ENCODE measurements around the gene RBM20. TPM values are rescaled to one million over a fixed set of nuclear protein-coding genes. Genes with fewer than 3 reads are reported as not detected.

Gene RBM20
- total RNA-seq, 1 experiment from 2014 or later, result 0.17 TPM

- Histone ChIP-seq H4K8ac (replicated peaks; ENCODE audit: insufficient read length, low read depth, low read length) (no peak overlapping the region), H3K18ac (ENCODE audit: insufficient read length, low read depth, low read length) (no peak overlapping the region), H4K91ac (ENCODE audit: insufficient read length, low read depth, low read length) (no peak overlapping the region), H2BK120ac (ENCODE audit: low read depth, low read length, poor library complexity, severe bottlenecking) (no peak overlapping the region), H3K9ac (ENCODE audit: extremely low read depth, insufficient read length, low read length) (no peak overlapping the region), H3K27ac (ENCODE audit: insufficient read length, low read depth, low read length) (no peak overlapping the region), H2AK5ac (ENCODE audit: insufficient read length, low read length) (no peak overlapping the region), H3K23ac (ENCODE audit: insufficient read length, low read depth, low read length) (no peak overlapping the region), H3K79me1 (ENCODE audit: insufficient read depth, low read depth, low read length, poor library complexity, severe bottlenecking) (no peaks in the 10 kb centered on the region), H2BK15ac (ENCODE audit: low read depth, low read length) (no peak overlapping the region), H3K9me3 (ENCODE audit: control insufficient read depth, low read depth, low read length) (no peaks in the 10 kb centered on the region), H2BK20ac (ENCODE audit: low read depth, low read length, poor library complexity, severe bottlenecking) (no peak overlapping the region), H2BK12ac (ENCODE audit: insufficient read length, low read depth, low read length) (no peak overlapping the region), H2AFZ (ENCODE audit: low read length) (no peak overlapping the region), H3K4ac (ENCODE audit: low read depth, low read length) (no peak overlapping the region), H4K5ac (ENCODE audit: insufficient read length, low read depth, low read length) (no peak overlapping the region), H3K56ac (ENCODE audit: insufficient read length, low read depth, low read length) (no peak overlapping the region), H3K14ac (ENCODE audit: insufficient read depth, low read length) (no peak overlapping the region), H3K4me1 (ENCODE audit: insufficient read depth, low read length) (peaks cover 2% of the 10 kb centered on the region; the same call in 1 of the 2 replicates), H3T11ph (ENCODE audit: low read length) (no peak overlapping the region), H4K20me1 (ENCODE audit: control insufficient read depth, insufficient read depth, insufficient read length) (no peaks in the 10 kb centered on the region), H3K4me2 (ENCODE audit: insufficient read depth, insufficient read length, low read length) (no peak overlapping the region), H2BK5ac (ENCODE audit: insufficient read length, low read length) (no peak overlapping the region), H3K27me3 (ENCODE audit: insufficient read depth, low read length) (no peaks in the 10 kb centered on the region), H3K79me2 (ENCODE audit: insufficient read depth, low read length) (no peaks in the 10 kb centered on the region), H3K23me2 (ENCODE audit: insufficient read length, low read depth, low read length, poor library complexity, severe bottlenecking) (no peaks in the 10 kb centered on the region)
- H3K4me1 Mint-ChIP-seq, result no peaks in the 10 kb centered on the region; a peak in 2 of 4 replicates
- H3K36me3 Mint-ChIP-seq (ENCODE audit: insufficient read depth in 1 of 3, low read depth in 3 of 3), result no peaks in the 10 kb centered on the region
- H3K9me3 Mint-ChIP-seq, result no peaks in the 10 kb centered on the region
- peaks cover 2% of the 10 kb centered on the region for H3K27me3 Mint-ChIP-seq (ENCODE audit: low read depth)
- no peak for TF ChIP-seq CTCF (conservative IDR thresholded peaks at IDR 0.05)
- DNase-seq, result no peak
- no CpG with 5 or more reads among the region's 6 CpGs for WGBS (ENCODE audit: extremely low coverage, insufficient read length, low lambda C conversion rate)
- no peak overlapping the region for H3K4me3 Mint-ChIP-seq
- no peak overlapping the region for H3K27ac Mint-ChIP-seq
These were observed 91.5 kb downstream of the RBM20 start for GRCh38 chr10:110735620-110736027.
